Activated T-cell treated with anti-CD3 and anti-CD28 coated beads, Interleukin-2, amount 50 U/mL, for 24 hours (primary cell): Measurements from ENCODE around the gene ZFAND2B.

Experiments used
- DNase-seq: peaks from one replicate; pipeline ENCODE4 v3.0.0-alpha.2; 2020
- H3K27ac Mint-ChIP-seq: 2 replicates; pipeline ENCODE4 v1.8.0; 2020; ENCODE audit warnings: mild to moderate bottlenecking, mixed read lengths
- H3K27me3 Mint-ChIP-seq: 2 replicates; pipeline ENCODE4 v1.8.0; 2020; ENCODE audit warnings: mixed read lengths
- H3K36me3 Mint-ChIP-seq: 2 replicates; pipeline ENCODE4 v1.8.0; 2020; ENCODE audit warnings: low read depth, mixed read lengths
- H3K4me1 Mint-ChIP-seq: 2 replicates; pipeline ENCODE4 v1.8.0; 2020; ENCODE audit warnings: low read depth, mixed read lengths
- H3K4me3 Mint-ChIP-seq: 2 replicates; pipeline ENCODE4 v1.8.0; 2020; ENCODE audit warnings: mild to moderate bottlenecking, moderate library complexity, mixed read lengths
- H3K9me3 Mint-ChIP-seq: 2 replicates; pipeline ENCODE4 v1.8.0; 2020; ENCODE audit warnings: mixed read lengths

ZFAND2B gene

GRCh38 chr2:219218732-219219701 is 12.4 kb downstream of the ZFAND2B start, which contains the start of gene ABCB6:
ABCB6 (minus strand) TSS chr2:219218958; CDS start chr2:219218673, 285 bp downstream.
- H3K4me3 Mint-ChIP-seq, result peak within 1 kb of the TSS; percentile 83
- H3K27ac Mint-ChIP-seq, result peak within 1 kb of the TSS; percentile 91
- peaks cover 83% of the 10 kb centered on the region for H3K36me3 Mint-ChIP-seq
- DNase-seq, result peak; percentile 91
- no peaks in the 10 kb centered on the region for H3K9me3 Mint-ChIP-seq
- peaks cover 31% of the 10 kb centered on the region for H3K4me1 Mint-ChIP-seq
- H3K27me3 Mint-ChIP-seq, result no peaks in the 10 kb centered on the region

DNA sequence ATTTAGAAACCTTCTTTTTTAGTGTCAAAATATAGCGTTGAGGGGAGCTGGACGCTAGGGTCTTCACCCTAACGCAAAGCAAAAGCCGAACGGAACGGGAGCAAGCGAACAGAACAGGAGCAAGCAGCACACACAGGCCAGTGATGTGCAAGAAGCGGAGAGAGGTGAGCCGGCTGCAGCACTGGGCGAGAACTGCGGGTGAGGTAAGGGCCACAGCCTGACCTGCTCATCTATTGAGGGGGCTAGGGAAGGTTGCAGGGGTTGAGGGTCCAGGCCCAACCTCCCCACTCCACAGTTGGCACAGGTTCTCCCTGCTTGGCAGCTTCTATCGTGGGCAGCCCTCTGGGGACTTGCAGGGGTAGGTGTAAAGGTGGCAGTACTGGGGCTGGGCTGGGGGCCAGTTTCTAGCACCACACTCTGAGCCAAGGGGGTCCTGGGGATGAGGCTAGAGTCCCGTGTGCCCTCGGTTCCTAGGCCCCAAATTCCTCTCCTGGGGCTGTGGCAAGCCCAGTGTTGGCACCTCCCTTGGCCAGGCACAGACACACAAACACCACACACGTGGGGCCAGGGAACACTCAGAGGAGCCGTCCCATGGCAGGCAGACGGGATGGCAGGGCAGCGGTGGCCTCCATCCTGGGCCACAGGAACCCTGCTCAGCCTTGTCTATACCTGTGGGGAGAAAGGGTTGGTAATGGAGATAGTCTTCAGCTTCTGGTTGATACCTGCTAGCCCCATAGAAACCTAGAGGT is 13.4 kb downstream of the ZFAND2B start:
- Mint-ChIP-seq H3K4me3 (no peak overlapping the region), H3K9me3 (no peaks in the 10 kb centered on the region), H3K36me3 (peaks cover 83% of the 10 kb centered on the region), H3K27me3 (no peaks in the 10 kb centered on the region), H3K27ac (peak overlapping the region; percentile 90), H3K4me1 (peaks cover 31% of the 10 kb centered on the region)
- no peak for DNase-seq

- Mint-ChIP-seq H3K27ac (no peak overlapping the region), H3K27me3 (no peaks in the 10 kb centered on the region), H3K9me3 (no peaks in the 10 kb centered on the region), H3K4me1 (peaks cover 31% of the 10 kb centered on the region), H3K36me3 (peaks cover 83% of the 10 kb centered on the region), H3K4me3 (no peak overlapping the region)
- DNase-seq, result no peak
Observed at GRCh38 chr2:219220652-219221402, 14.2 kb downstream of the ZFAND2B start.

- Mint-ChIP-seq H3K36me3 (peaks cover 80% of the 10 kb centered on the region), H3K27me3 (no peaks in the 10 kb centered on the region), H3K9me3 (no peaks in the 10 kb centered on the region), H3K4me3 (no peak overlapping the region), H3K4me1 (peaks cover 24% of the 10 kb centered on the region), H3K27ac (peak overlapping the region; percentile 18)
- no peak for DNase-seq
Observed at GRCh38 chr2:219221957-219222518, 15.5 kb downstream of the ZFAND2B start.

DNA sequence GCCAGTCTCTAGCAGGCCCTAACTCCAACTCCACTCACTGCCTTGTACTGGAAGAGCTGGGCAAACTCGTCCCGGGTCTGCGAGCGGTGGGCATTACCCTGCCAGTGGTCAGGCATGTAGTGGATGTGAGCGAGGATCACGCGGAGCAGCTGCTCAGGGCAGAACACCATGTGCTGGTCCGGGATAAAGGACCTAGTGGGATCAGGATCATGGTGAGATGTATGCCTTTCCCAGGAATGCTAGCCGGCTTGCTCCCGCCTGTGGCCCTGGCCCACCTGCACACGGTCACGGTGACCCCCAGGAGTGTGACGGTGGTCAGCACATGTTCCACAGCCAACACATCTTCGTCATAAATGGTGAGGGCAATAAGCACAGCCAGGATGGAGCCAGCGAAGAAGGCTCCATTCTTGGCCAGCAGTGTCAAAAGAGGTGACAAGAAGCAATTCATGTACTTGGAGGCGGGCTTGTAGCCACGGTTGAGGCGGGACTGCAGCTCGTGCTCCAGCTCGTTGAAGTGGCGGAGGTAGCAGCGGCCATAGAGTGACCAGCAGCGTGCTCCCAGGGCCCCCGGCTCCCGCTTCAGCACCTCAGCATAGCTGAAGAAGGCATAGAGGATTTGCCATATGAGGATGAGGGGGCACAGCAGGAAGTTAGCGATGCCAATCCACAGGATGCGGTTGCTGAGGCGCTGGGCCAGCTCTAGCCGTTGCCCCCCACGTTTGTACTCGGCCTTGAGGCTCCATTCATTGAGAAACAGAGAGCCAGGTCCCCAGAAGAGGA is 17.4 kb downstream of the ZFAND2B start:
- no peak overlapping the region for H3K4me3 Mint-ChIP-seq
- no peak for DNase-seq
- no peaks in the 10 kb centered on the region for H3K27me3 Mint-ChIP-seq
- no peak overlapping the region for H3K27ac Mint-ChIP-seq
- peaks cover 90% of the 10 kb centered on the region for H3K36me3 Mint-ChIP-seq
- H3K4me1 Mint-ChIP-seq, result peaks cover 31% of the 10 kb centered on the region
- no peaks in the 10 kb centered on the region for H3K9me3 Mint-ChIP-seq

- no peaks in the 10 kb centered on the region for H3K9me3 Mint-ChIP-seq
- H3K4me3 Mint-ChIP-seq, result no peak overlapping the region
- H3K4me1 Mint-ChIP-seq, result peaks cover 25% of the 10 kb centered on the region
- H3K36me3 Mint-ChIP-seq, result peaks cover 86% of the 10 kb centered on the region
- no peaks in the 10 kb centered on the region for H3K27me3 Mint-ChIP-seq
- peak overlapping the region; percentile 23 for H3K27ac Mint-ChIP-seq
- no peak for DNase-seq
Observed at GRCh38 chr2:219225350-219225749, 18.8 kb downstream of the ZFAND2B start.

DNA sequence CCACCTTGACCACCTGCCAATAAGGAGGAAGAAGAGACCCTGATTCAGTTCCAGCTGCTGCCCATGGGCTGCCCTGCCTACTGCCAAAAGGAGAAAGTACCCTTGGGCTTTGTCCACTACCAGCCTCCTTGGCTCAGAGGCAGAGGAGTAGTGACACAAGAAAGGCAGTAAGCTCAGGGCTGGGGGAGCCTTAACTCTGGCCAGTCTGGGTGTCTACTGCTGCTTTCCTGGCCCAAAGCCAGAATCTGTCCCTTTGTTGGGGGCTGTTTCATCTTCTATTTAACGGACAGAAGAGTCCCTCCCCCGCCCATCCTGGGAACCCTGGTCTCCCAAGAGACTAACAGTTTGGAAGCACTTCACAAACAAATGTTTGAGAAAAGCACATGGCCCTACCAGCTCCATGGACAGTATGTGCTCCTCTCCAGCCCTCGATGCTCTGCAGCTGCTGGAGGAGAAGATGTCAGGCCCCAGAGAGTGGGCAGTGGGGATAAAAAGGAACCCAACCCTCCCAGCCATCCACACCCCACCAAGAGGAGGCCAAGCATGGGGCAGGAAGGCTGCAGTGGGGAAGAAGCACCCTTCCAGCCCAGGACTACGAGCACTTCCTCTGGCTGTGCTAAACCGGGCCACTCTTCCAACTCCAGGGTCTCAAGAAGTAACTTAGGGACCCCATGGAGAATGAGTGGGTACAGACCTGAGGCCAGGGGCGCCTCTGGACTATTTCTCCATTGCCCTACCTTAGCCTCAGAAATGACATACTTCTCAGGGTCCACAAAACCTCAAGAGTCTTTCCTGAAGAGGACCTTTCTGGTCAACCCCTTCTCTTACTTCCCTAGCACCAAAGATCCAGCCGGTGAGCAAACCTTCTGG is 21.7 kb downstream of the ZFAND2B start:
- Mint-ChIP-seq H3K36me3 (peaks cover 84% of the 10 kb centered on the region), H3K9me3 (no peaks in the 10 kb centered on the region), H3K4me3 (peak overlapping the region; percentile 98), H3K27ac (peak overlapping the region; percentile 81), H3K27me3 (no peaks in the 10 kb centered on the region), H3K4me1 (peaks cover 48% of the 10 kb centered on the region)
- no peak for DNase-seq

- peaks cover 53% of the 10 kb centered on the region for H3K4me1 Mint-ChIP-seq
- peaks cover 84% of the 10 kb centered on the region for H3K36me3 Mint-ChIP-seq
- no peaks in the 10 kb centered on the region for H3K27me3 Mint-ChIP-seq
- H3K4me3 Mint-ChIP-seq, result peak overlapping the region; percentile 98
- peak overlapping the region; percentile 81 for H3K27ac Mint-ChIP-seq
- DNase-seq, result peak; percentile 45
- no peaks in the 10 kb centered on the region for H3K9me3 Mint-ChIP-seq
Observed at GRCh38 chr2:219228911-219229304, 22.3 kb downstream of the ZFAND2B start.

DNA sequence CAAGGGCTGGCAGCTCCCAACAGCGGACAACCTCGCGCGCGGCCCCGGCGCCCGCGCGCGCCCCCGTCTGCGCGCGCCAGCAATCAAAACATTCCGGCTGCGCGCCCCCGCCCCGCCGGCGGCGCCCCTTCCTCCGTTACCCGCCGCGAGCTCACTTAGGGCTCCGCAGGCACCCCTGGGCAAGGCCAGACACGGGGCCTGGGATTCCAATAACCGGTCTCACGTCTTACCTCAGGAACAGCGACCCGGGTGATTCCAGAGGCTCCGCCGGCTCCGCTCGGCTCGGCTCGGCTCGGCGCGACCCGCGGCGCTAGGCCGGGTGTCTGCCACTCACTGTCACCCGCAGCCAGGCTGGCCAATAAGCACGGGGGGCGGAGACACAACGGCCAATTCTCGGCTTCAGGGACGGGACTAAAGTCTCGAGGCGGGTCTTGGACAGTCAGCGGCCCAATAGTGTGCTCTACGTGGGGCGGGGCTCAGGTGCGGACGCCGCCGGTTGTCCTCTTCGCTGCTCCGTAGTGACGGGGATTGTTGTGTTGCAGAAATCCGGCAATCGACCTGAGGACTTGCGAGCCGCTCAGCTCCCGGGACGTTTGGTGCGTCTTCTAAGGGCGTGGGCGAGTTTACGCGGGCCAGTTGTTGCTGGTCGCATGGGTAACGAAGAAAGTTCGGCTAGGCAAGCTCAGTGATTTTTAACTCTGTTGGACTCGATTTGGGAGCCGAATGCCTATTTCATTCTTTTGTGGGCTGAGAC is 22.9 kb downstream of the ZFAND2B start, which contains the start of the genes ANKZF1 and ATG9A:
TSS of gene ANKZF1 (plus strand) at position 502 of the 754 bp plus-strand sequence. CDS start 452 bp downstream, outside the sequence.
TSS of gene ATG9A (minus strand) at position 332 of the 754 bp plus-strand sequence. CDS start 1,612 bp downstream, outside the sequence.
- Mint-ChIP-seq H3K27ac (peak within 1 kb of the TSS; percentile 98), H3K4me1 (peaks cover 53% of the 10 kb centered on the region), H3K4me3 (peak within 1 kb of the TSS; percentile 98), H3K36me3 (peaks cover 84% of the 10 kb centered on the region), H3K27me3 (no peaks in the 10 kb centered on the region), H3K9me3 (no peaks in the 10 kb centered on the region)
- DNase-seq, result peak; percentile 97

- Mint-ChIP-seq H3K4me1 (peaks cover 53% of the 10 kb centered on the region), H3K4me3 (peak overlapping the region; percentile 98), H3K9me3 (no peaks in the 10 kb centered on the region), H3K27me3 (no peaks in the 10 kb centered on the region), H3K36me3 (peaks cover 84% of the 10 kb centered on the region), H3K27ac (peak overlapping the region; percentile 98)
- DNase-seq, result peak; percentile 72
Observed at GRCh38 chr2:219230059-219230540, 23.5 kb downstream of the ZFAND2B start.

GRCh38 chr2:219234331-219234730 is 27.7 kb downstream of the ZFAND2B start:
- H3K4me3 Mint-ChIP-seq, result no peak overlapping the region
- peaks cover 91% of the 10 kb centered on the region for H3K36me3 Mint-ChIP-seq
- H3K4me1 Mint-ChIP-seq, result peaks cover 31% of the 10 kb centered on the region
- H3K27ac Mint-ChIP-seq, result no peak overlapping the region
- H3K27me3 Mint-ChIP-seq, result no peaks in the 10 kb centered on the region
- no peaks in the 10 kb centered on the region for H3K9me3 Mint-ChIP-seq
- no peak for DNase-seq

GRCh38 chr2:219243291-219243761 is 36.7 kb downstream of the ZFAND2B start:
- H3K36me3 Mint-ChIP-seq, result peaks cover 42% of the 10 kb centered on the region
- no peaks in the 10 kb centered on the region for H3K9me3 Mint-ChIP-seq

More at GRCh38 chr2:219243291-219243761, 36.7 kb downstream of the ZFAND2B start:
- no peak for DNase-seq
- Mint-ChIP-seq H3K27me3 (no peaks in the 10 kb centered on the region), H3K27ac (peak overlapping the region; percentile 22), H3K4me1 (peaks cover 35% of the 10 kb centered on the region), H3K4me3 (no peak overlapping the region)
